NCI-H446 (cell line): ENCODE results near the gene EIF4A3.
"Not testable (repeated sequence)": the region's sequence is repeated elsewhere in the genome, so short reads cannot be mapped to it uniquely, and the experiment has no call there.

Experiments
- DNase-seq, 2 experiments: peaks; one replicate each; lab custom pipeline; 2025; lab: John Stamatoyannopoulos, UW

The EIF4A3 gene

GRCh38 chr17:80171681-80172080 is 24.8 kb upstream of the EIF4A3 start:
- DNase-seq, result no peak

- DNase-seq, result no peak
Observed at GRCh38 chr17:80169784-80170500, 23.0 kb upstream of the EIF4A3 start, which contains the start of gene CARD14. CARD14 (plus strand) TSS chr17:80170030; CDS start chr17:80181439, 11,409 bp downstream.

- DNase-seq, result no peak
Observed at GRCh38 chr17:80169107-80169506, 22.2 kb upstream of the EIF4A3 start.

- no peak for DNase-seq
Observed at GRCh38 chr17:80168371-80168770, 21.4 kb upstream of the EIF4A3 start.

- no peak for DNase-seq
Observed at GRCh38 chr17:80166446-80166845, 19.5 kb upstream of the EIF4A3 start.

- DNase-seq, result no peak
Observed at GRCh38 chr17:80164185-80164584, 17.3 kb upstream of the EIF4A3 start.

GRCh38 chr17:80163336-80163735 is 16.4 kb upstream of the EIF4A3 start:
- DNase-seq, result no peak

- DNase-seq, result no peak
Observed at GRCh38 chr17:80160536-80160935, 13.6 kb upstream of the EIF4A3 start.

GRCh38 chr17:80158846-80159245 is 11.9 kb upstream of the EIF4A3 start:
- DNase-seq, result no peak

GRCh38 chr17:80155600-80155999 is 8.7 kb upstream of the EIF4A3 start:
- not testable (repeated sequence) for DNase-seq

GRCh38 chr17:80154166-80154565 is 7.2 kb upstream of the EIF4A3 start:
- DNase-seq, result no peak

GRCh38 chr17:80153004-80153403 is 6.1 kb upstream of the EIF4A3 start:
- DNase-seq, result no peak

- DNase-seq, result no peak
Observed at GRCh38 chr17:80152081-80152702, 5.3 kb upstream of the EIF4A3 start.

GRCh38 chr17:80151333-80151732 is 4.4 kb upstream of the EIF4A3 start:
- no peak for DNase-seq

- DNase-seq, result no peak
Observed at GRCh38 chr17:80146121-80147034, 550 bp downstream of the EIF4A3 start.

- DNase-seq, result no peak
Observed at GRCh38 chr17:80145076-80146075, 1.6 kb downstream of the EIF4A3 start.

- DNase-seq, result no peak
Observed at GRCh38 chr17:80142929-80143328, 4.0 kb downstream of the EIF4A3 start.

- DNase-seq, result no peak
Observed at GRCh38 chr17:80141463-80142165, 5.3 kb downstream of the EIF4A3 start.

GRCh38 chr17:80138856-80139426 is 8.0 kb downstream of the EIF4A3 start:
- DNase-seq, result no peak

- no peak for DNase-seq
Observed at GRCh38 chr17:80137131-80137530, 9.8 kb downstream of the EIF4A3 start.
